HEK293 (cell line): ENCODE data around the gene COQ3.

Source experiments
- CTCF ChIA-PET: fragments of 350-600 bp; formaldehyde crosslinking; extraction: SDS; loops from one replicate; lab custom pipeline; 2021; ENCODE audit warnings: antibody characterized with exemption; lab: Yijun Ruan, JAX
- POLR2A ChIA-PET: fragments of 300-600 bp; formaldehyde crosslinking; extraction: SDS; loops from one replicate; lab custom pipeline; 2020; ENCODE audit warnings: antibody characterized with exemption, inconsistent platforms; lab: Yijun Ruan, JAX
- H3K27ac ChIP-seq: fragments of 200-500 bp; sonication (Bioruptor generic); 2 replicates; pipeline ENCODE4 v1.5.1; 2014; ENCODE audit warnings: low read depth, low read length, control low read depth, inconsistent platforms; ENCODE audit errors: extremely low read depth
- H3K36me3 ChIP-seq, 2 experiments: fragments of 200-500 bp in 1 of 2; sonication (Bioruptor generic) in 1 of 2; 1 replicate in 1 of 2; 2 replicates in 1 of 2; pipeline ENCODE4 v1.5.1; 2014 to 2017; ENCODE audit warnings: inconsistent platforms in 2 of 2, low read length in 2 of 2; ENCODE audit not compliant: control insufficient read depth in 2 of 2, insufficient read depth in 1 of 2
- H3K4me1 ChIP-seq: fragments of 200-500 bp; sonication (Bioruptor generic); 2 replicates; pipeline ENCODE4 v1.5.1; 2014; ENCODE audit warnings: mild to moderate bottlenecking, low read length, inconsistent platforms; ENCODE audit not compliant: control insufficient read depth, insufficient read depth
- H3K4me3 ChIP-seq: 2 replicates; pipeline ENCODE4 v1.5.1; 2011; ENCODE audit warnings: low read depth, mild to moderate bottlenecking, control low read depth, low read length, moderate library complexity
- H3K9me3 ChIP-seq: fragments of 200-500 bp; sonication (Bioruptor generic); 2 replicates; pipeline ENCODE4 v1.5.1; 2014; ENCODE audit warnings: low read depth, low read length, inconsistent platforms; ENCODE audit not compliant: control insufficient read depth, insufficient read depth
- CTCF ChIP-seq: fragments of 450-650 bp; formaldehyde crosslinking; IDR thresholded peaks from 2 replicates; pipeline ENCODE4 v1.5.1; 2016; ENCODE audit warnings: missing biosample characterization, missing genetic modification characterization
- KLF7 ChIP-seq: fragments of 450-650 bp; formaldehyde crosslinking; IDR thresholded peaks from 2 replicates; pipeline ENCODE4 v1.5.1; 2016; ENCODE audit warnings: missing biosample characterization, missing genetic modification characterization, borderline replicate concordance
- KLF9 ChIP-seq: fragments of 450-650 bp; formaldehyde crosslinking; IDR thresholded peaks from 2 replicates; pipeline ENCODE4 v1.5.1; 2016; ENCODE audit warnings: missing biosample characterization, missing genetic modification characterization, low read depth
- SP2 ChIP-seq: fragments of 450-650 bp; formaldehyde crosslinking; IDR thresholded peaks from 2 replicates; pipeline ENCODE4 v1.5.1; 2016; ENCODE audit warnings: missing biosample characterization, missing genetic modification characterization
- ZBTB1 ChIP-seq: fragments of 450-650 bp; formaldehyde crosslinking; IDR thresholded peaks from 2 replicates; pipeline ENCODE4 v1.5.1; 2016; ENCODE audit warnings: missing biosample characterization, missing genetic modification characterization
- ZBTB20 ChIP-seq: fragments of 450-650 bp; formaldehyde crosslinking; IDR thresholded peaks from 2 replicates; pipeline ENCODE4 v1.5.1; 2016; ENCODE audit warnings: missing biosample characterization, missing genetic modification characterization
- ZBTB8A ChIP-seq: fragments of 450-650 bp; formaldehyde crosslinking; IDR thresholded peaks from 2 replicates; pipeline ENCODE4 v1.5.1; 2016; ENCODE audit warnings: missing biosample characterization, missing genetic modification characterization
- ZNF24 ChIP-seq: fragments of 450-650 bp; formaldehyde crosslinking; IDR thresholded peaks from 2 replicates; pipeline ENCODE4 v1.5.1; 2016; ENCODE audit warnings: missing biosample characterization, missing genetic modification characterization
- ZNF302 ChIP-seq: fragments of 450-650 bp; formaldehyde crosslinking; IDR thresholded peaks from 2 replicates; pipeline ENCODE4 v1.5.1; 2016; ENCODE audit warnings: missing biosample characterization, missing genetic modification characterization, low read depth
- ZNF426 ChIP-seq: fragments of 450-650 bp; formaldehyde crosslinking; IDR thresholded peaks from 2 replicates; pipeline ENCODE4 v1.5.1; 2017; ENCODE audit warnings: missing biosample characterization, missing genetic modification characterization, mild to moderate bottlenecking, inconsistent platforms, moderate library complexity
- ZNF629 ChIP-seq: fragments of 450-650 bp; formaldehyde crosslinking; IDR thresholded peaks from 2 replicates; pipeline ENCODE4 v1.5.1; 2017; ENCODE audit warnings: missing biosample characterization, missing genetic modification characterization
- ZNF692 ChIP-seq: fragments of 450-650 bp; formaldehyde crosslinking; IDR thresholded peaks from 2 replicates; pipeline ENCODE4 v1.5.1; 2016; ENCODE audit warnings: missing biosample characterization, missing genetic modification characterization
- ZNF747 ChIP-seq: fragments of 450-650 bp; formaldehyde crosslinking; IDR thresholded peaks from 2 replicates; pipeline ENCODE4 v1.5.1; 2016; ENCODE audit warnings: missing biosample characterization, missing genetic modification characterization
- ZNF785 ChIP-seq: fragments of 450-650 bp; formaldehyde crosslinking; IDR thresholded peaks from 2 replicates; pipeline ENCODE4 v1.5.1; 2016; ENCODE audit warnings: missing biosample characterization, missing genetic modification characterization
- ZNF843 ChIP-seq: fragments of 450-650 bp; formaldehyde crosslinking; IDR thresholded peaks from 2 replicates; pipeline ENCODE4 v1.5.1; 2016; ENCODE audit warnings: missing biosample characterization, missing genetic modification characterization
- TF ChIP-seq, protein P1 (sequence below): fragments of 450-650 bp; formaldehyde crosslinking; IDR thresholded peaks from 2 replicates; pipeline ENCODE4 v1.5.0; 2017; ENCODE audit warnings: missing biosample characterization, missing genetic modification characterization, borderline replicate concordance
- TF ChIP-seq, protein P2 (sequence below): fragments of 450-650 bp; formaldehyde crosslinking; IDR thresholded peaks from 2 replicates; pipeline ENCODE4 v1.5.1; 2016; ENCODE audit warnings: missing biosample characterization, missing genetic modification characterization, low read depth

The COQ3 gene

GRCh38 chr6:99393698-99394531 is at the start of gene COQ3 (continued):
- TF ChIP-seq ZNF843: peak; percentile 80; the same call in 1 of the 2 replicates

DNA sequence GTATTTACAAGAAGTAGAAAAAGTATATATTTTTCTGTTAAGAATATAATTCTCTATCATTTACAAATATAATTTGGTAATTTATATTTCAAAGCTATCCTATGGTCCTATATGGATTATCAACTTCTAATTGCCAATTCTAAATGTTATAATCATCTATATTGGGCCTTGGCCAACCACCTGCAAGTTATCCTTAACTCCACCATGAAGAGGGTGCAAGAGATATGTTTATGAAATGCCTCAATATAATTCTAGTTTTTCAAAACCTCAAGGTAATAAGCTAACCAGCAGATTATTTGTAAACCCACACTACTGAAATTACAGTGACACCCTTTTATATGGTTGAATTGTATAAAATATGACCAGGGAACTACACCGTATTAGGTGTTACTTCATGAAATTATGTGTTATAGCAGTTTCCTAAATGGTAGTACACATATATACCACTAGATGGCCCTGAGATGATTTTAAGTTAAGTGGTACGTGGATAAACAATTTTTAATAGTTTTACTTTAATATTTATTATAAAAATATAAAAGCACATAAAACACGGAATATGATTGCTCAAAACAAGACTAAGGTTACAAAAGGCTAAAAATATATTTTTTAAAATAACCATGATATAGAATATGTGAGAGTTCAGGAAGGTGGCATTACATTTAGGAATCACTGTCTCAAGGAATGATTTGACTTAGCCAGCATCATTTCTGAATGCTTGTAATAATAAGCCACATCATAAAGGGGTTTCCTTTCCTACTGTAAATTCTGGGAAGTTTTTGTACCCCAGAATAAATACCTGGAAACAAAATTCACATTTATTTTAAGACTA is 40.9 kb upstream of the COQ3 start:
- TF ChIP-seq ZNF785 (no peak), KLF7 (tag by site-specific recombination) (no peak), ZNF692 (tag by site-specific recombination) (no peak), ZNF426 (tag by site-specific recombination) (no peak), ZNF302 (tag by site-specific recombination) (no peak), ZBTB1 (tag by site-specific recombination) (no peak), ZBTB20 (no peak), SP2 (tag by site-specific recombination) (no peak), ZNF629 (tag by site-specific recombination) (no peak), KLF9 (tag by site-specific recombination) (no peak), ZBTB8A (tag by site-specific recombination) (no peak), ZNF843 (no peak), ZNF24 (tag by site-specific recombination) (no peak), ZNF747 (no peak), CTCF (tag by site-specific recombination) (no peak)
- TF ChIP-seq, protein P1, sequence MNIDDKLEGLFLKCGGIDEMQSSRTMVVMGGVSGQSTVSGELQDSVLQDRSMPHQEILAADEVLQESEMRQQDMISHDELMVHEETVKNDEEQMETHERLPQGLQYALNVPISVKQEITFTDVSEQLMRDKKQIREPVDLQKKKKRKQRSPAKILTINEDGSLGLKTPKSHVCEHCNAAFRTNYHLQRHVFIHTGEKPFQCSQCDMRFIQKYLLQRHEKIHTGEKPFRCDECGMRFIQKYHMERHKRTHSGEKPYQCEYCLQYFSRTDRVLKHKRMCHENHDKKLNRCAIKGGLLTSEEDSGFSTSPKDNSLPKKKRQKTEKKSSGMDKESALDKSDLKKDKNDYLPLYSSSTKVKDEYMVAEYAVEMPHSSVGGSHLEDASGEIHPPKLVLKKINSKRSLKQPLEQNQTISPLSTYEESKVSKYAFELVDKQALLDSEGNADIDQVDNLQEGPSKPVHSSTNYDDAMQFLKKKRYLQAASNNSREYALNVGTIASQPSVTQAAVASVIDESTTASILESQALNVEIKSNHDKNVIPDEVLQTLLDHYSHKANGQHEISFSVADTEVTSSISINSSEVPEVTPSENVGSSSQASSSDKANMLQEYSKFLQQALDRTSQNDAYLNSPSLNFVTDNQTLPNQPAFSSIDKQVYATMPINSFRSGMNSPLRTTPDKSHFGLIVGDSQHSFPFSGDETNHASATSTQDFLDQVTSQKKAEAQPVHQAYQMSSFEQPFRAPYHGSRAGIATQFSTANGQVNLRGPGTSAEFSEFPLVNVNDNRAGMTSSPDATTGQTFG (tag by site-specific recombination): no peak
- TF ChIP-seq, protein P2, sequence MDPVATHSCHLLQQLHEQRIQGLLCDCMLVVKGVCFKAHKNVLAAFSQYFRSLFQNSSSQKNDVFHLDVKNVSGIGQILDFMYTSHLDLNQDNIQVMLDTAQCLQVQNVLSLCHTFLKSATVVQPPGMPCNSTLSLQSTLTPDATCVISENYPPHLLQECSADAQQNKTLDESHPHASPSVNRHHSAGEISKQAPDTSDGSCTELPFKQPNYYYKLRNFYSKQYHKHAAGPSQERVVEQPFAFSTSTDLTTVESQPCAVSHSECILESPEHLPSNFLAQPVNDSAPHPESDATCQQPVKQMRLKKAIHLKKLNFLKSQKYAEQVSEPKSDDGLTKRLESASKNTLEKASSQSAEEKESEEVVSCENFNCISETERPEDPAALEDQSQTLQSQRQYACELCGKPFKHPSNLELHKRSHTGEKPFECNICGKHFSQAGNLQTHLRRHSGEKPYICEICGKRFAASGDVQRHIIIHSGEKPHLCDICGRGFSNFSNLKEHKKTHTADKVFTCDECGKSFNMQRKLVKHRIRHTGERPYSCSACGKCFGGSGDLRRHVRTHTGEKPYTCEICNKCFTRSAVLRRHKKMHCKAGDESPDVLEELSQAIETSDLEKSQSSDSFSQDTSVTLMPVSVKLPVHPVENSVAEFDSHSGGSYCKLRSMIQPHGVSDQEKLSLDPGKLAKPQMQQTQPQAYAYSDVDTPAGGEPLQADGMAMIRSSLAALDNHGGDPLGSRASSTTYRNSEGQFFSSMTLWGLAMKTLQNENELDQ: no peak
- Histone ChIP-seq H3K4me1 (no peaks in the 10 kb centered on the region), H3K9me3 (no peaks in the 10 kb centered on the region), H3K36me3 (peaks cover 0 to 21% of the 10 kb centered on the region in 2 experiments; a peak in 2 of 3 replicates), H3K4me3 (no peak overlapping the region), H3K27ac (no peak overlapping the region)
- CTCF ChIA-PET: interaction anchor here (0.6 to 2.7 kb wide), 14 partner anchors 9 to 789 kb away, joined by 3 to 19 read pairs (median 4); partner anchors contain the start of gene PNISR
- POLR2A ChIA-PET: interaction anchor here (1.4 kb wide), 1 partner anchor 9 kb away, joined by 5 read pairs; the partner anchor contains the start of gene PNISR
